ENCODE measurements around the gene EFHD2. TPM values are rescaled to one million over a fixed set of nuclear protein-coding genes. Genes with fewer than 3 reads are reported as not detected.

The EFHD2 gene
- total RNA-seq, 1 donor from 2014 or later = 19.5 TPM

DNA sequence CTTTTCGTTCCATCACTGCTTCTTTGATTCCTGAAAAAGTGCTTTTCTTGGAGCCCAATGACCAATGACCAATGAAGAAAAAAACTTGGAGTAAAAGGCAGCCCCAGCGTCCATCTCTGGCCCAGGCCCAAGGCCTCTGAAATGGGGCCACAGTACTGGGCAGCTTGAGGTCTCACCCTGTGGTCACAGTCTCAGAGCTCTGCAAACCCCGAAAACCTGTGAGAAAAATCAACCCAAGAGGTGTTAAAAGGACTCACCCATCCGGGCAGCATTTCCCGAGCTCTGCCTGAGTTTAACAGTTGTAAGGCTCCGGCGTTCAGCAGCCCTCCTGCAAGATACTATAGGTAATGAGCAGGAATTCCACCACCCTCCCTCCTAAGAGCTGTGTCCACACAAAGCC lies 2.1 kb upstream of the EFHD2 start:
- Mint-ChIP-seq H3K27me3 (peaks cover 33% of the 10 kb centered on the region), H3K9me3 (no peaks in the 10 kb centered on the region), H3K36me3 (no peaks in the 10 kb centered on the region), H3K27ac (no peak overlapping the region), H3K4me3 (peak overlapping the region; percentile 65), H3K4me1 (ENCODE audit: unreplicated experiment) (peaks cover 23% of the 10 kb centered on the region)
- TF ChIP-seq, protein P1, sequence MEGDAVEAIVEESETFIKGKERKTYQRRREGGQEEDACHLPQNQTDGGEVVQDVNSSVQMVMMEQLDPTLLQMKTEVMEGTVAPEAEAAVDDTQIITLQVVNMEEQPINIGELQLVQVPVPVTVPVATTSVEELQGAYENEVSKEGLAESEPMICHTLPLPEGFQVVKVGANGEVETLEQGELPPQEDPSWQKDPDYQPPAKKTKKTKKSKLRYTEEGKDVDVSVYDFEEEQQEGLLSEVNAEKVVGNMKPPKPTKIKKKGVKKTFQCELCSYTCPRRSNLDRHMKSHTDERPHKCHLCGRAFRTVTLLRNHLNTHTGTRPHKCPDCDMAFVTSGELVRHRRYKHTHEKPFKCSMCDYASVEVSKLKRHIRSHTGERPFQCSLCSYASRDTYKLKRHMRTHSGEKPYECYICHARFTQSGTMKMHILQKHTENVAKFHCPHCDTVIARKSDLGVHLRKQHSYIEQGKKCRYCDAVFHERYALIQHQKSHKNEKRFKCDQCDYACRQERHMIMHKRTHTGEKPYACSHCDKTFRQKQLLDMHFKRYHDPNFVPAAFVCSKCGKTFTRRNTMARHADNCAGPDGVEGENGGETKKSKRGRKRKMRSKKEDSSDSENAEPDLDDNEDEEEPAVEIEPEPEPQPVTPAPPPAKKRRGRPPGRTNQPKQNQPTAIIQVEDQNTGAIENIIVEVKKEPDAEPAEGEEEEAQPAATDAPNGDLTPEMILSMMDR (conservative IDR thresholded peaks at IDR 0.05) = no peak
- no peak for DNase-seq (ENCODE audit: extremely low spot score, unreplicated experiment)

DNA sequence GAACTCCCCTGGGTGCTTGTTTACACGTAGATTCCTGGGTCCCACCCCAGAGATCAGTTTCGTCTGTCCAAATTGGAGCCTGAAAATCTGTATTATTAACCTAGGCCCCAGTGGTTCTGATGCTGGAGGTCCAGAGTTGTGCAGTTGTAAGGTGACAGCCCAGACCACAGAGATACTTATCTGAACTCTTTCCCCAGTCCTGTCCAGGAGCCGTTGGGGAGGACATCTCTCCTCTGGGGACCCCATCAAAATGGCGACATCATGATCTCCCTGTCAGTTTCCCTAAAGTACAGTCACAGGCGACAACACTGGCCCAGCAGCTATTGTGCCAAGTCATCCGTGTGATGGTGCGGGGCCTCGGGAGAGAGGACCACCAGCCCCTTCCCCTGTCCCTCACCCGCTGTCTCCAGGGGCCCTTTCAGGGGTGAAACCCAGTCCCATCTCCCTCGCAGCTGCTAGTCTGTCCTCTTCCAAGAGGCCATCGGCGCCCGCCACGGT lies 749 bp upstream of the EFHD2 start:
- DNase-seq (ENCODE audit: extremely low spot score, unreplicated experiment) = no peak
- no peaks in the 10 kb centered on the region for H3K36me3 Mint-ChIP-seq
- peaks cover 35% of the 10 kb centered on the region for H3K27me3 Mint-ChIP-seq
- H3K9me3 Mint-ChIP-seq = no peaks in the 10 kb centered on the region
- TF ChIP-seq, protein P1 (conservative IDR thresholded peaks at IDR 0.05) = no peak
- peaks cover 23% of the 10 kb centered on the region for H3K4me1 Mint-ChIP-seq (ENCODE audit: unreplicated experiment)
- peak overlapping the region; percentile 75 for H3K27ac Mint-ChIP-seq
- peak overlapping the region; percentile 86 for H3K4me3 Mint-ChIP-seq

DNA sequence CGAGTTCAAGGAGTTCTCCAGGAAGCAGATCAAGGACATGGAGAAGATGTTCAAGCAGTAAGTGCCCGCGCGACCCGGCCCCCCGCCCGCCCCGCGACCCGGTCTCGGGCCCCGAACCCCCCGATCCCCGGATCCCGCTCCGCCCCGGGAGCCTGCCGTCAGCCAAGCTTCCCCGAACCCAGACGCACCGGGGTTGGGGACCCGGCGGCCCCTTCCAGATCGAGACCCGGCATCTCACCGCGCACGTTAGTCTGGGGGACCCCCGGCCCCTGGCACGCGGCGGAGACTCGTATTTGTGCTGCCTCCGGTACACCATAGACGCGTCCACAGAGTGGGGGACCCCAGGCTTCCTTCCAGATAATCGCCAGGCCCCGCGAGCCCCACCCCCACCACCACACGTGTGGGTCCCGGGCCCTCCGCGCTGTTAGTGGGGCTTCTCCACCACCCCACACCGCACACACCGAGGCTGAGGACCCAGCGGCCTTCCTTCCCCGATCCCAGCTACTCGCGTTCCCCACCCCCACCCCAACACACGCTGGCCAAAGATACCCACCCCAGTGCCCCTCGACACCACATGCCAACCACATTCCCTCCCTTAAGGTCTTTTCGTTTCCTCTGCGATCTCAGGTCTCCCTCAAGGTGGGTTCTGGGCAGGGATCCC lies 665 bp downstream of the EFHD2 start:
- Mint-ChIP-seq H3K36me3 (no peaks in the 10 kb centered on the region), H3K9me3 (no peaks in the 10 kb centered on the region), H3K27ac (peak overlapping the region; percentile 56), H3K4me1 (ENCODE audit: unreplicated experiment) (peaks cover 26% of the 10 kb centered on the region), H3K4me3 (peak overlapping the region; percentile 89), H3K27me3 (peaks cover 32% of the 10 kb centered on the region)
- TF ChIP-seq, protein P1 (conservative IDR thresholded peaks at IDR 0.05) = no peak
- DNase-seq (ENCODE audit: extremely low spot score, unreplicated experiment) = no peak

DNA sequence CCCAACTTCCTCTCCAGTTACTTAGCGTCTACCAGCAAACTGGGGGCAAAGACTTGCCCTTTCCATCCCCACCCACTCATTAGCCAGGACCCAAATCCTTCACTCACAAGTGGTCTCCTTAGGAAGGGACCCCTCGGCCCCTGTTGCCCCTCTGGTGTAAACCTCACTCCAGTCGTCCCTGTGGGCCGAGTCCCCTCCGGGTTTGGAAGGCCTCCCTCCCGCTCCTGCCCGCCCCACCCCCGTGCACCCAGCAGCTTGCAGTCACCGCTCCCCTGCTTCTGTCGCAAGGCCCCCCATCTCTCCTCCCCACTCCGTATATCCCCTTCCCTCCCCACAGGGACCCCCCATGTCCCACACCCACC lies 1.2 kb downstream of the EFHD2 start:
- H3K36me3 Mint-ChIP-seq = no peaks in the 10 kb centered on the region
- DNase-seq (ENCODE audit: extremely low spot score, unreplicated experiment) = no peak
- H3K4me3 Mint-ChIP-seq = peak overlapping the region; percentile 89
- TF ChIP-seq, protein P1 (conservative IDR thresholded peaks at IDR 0.05) = no peak
- no peaks in the 10 kb centered on the region for H3K9me3 Mint-ChIP-seq
- peaks cover 32% of the 10 kb centered on the region for H3K27me3 Mint-ChIP-seq
- H3K27ac Mint-ChIP-seq = peak overlapping the region; percentile 56
- H3K4me1 Mint-ChIP-seq (ENCODE audit: unreplicated experiment) = peaks cover 26% of the 10 kb centered on the region

DNA sequence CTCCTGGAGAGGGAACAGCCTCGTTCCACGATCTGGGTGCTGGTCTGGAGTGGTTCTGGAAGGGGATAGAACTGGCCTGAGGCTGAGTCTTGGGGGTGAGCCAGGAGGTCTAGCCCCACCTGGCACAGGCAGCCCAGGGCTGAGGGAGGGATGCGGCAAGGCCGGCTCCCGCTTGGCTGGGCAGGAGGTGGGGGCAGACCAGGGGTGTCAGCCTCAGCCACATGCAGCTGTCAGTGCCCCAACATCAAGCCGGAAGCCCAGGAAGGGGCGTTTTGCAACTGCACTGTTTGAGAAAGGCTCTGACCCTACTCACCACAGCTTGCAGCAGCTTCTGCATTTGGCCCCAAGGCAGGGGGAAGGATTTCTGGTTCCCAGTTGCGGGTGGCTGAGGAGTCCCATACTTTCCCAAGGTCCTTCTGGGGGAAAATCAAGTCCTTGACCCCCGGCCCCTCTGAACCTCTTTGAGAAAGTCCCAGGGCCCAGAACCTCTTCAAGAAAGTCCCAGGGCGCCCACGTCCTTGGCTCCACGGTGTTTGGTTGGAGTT lies 2.0 kb downstream of the EFHD2 start:
- no peak for DNase-seq (ENCODE audit: extremely low spot score, unreplicated experiment)
- H3K36me3 Mint-ChIP-seq = no peaks in the 10 kb centered on the region

More for the DNA sequence above, 2.0 kb downstream of the EFHD2 start:
- no peak overlapping the region for H3K27ac Mint-ChIP-seq
- H3K27me3 Mint-ChIP-seq = peaks cover 28% of the 10 kb centered on the region
- peak overlapping the region; percentile 76 for H3K4me3 Mint-ChIP-seq
- peaks cover 29% of the 10 kb centered on the region for H3K4me1 Mint-ChIP-seq (ENCODE audit: unreplicated experiment)
- no peaks in the 10 kb centered on the region for H3K9me3 Mint-ChIP-seq
- TF ChIP-seq, protein P1 (conservative IDR thresholded peaks at IDR 0.05) = no peak

Data from type B pancreatic cell (in vitro differentiated cells).